NK-92 treated with Interleukin-12 subunit alpha and Interleukin-12 subunit beta, amount 100 ng/mL, for 24 hours (cell line): ENCODE data around the gene BATF2.
A peak's percentile ranks its signal among the peaks of the same experiment; 100 is the strongest.
"Not testable (repeated sequence)": the region's sequence is repeated elsewhere in the genome, so short reads cannot be mapped to it uniquely, and the experiment has no call there.

Source experiments
- DNase-seq: peaks from one replicate; lab custom pipeline; 2025; lab: John Stamatoyannopoulos, UW

BATF2 gene

GRCh38 chr11:65013888-65014725 is 17.3 kb upstream of the BATF2 start, which contains the start of gene ARL2:
ARL2 (plus strand) TSS chr11:65014160; CDS start chr11:65014208, 48 bp downstream.
- DNase-seq = peak; percentile 88

GRCh38 chr11:65013130-65013887 is 16.5 kb upstream of the BATF2 start:
- peak; percentile 83 for DNase-seq

- no peak for DNase-seq
These were observed 12.1 kb upstream of the BATF2 start for GRCh38 chr11:65008873-65009272.

GRCh38 chr11:65008016-65008415 is 11.2 kb upstream of the BATF2 start:
- DNase-seq = no peak

- DNase-seq = not testable (repeated sequence)
These were observed 7.2 kb upstream of the BATF2 start for GRCh38 chr11:65003968-65004367.

GRCh38 chr11:65003282-65003681 is 6.5 kb upstream of the BATF2 start:
- DNase-seq = no peak

- no peak for DNase-seq
These were observed 5.9 kb upstream of the BATF2 start for GRCh38 chr11:65002706-65003105.

- DNase-seq = no peak
These were observed 2.7 kb upstream of the BATF2 start for GRCh38 chr11:64999478-64999877.

GRCh38 chr11:64998690-64999431 is 2.1 kb upstream of the BATF2 start:
- DNase-seq = no peak

- no peak for DNase-seq
These were observed 1.4 kb upstream of the BATF2 start for GRCh38 chr11:64998141-64998540.

GRCh38 chr11:64996327-64996709 is 453 bp downstream of the BATF2 start:
- DNase-seq = no peak

- no peak for DNase-seq
These were observed 2.5 kb downstream of the BATF2 start for GRCh38 chr11:64994318-64994717.

- no peak for DNase-seq
These were observed 6.4 kb downstream of the BATF2 start for GRCh38 chr11:64990222-64990923.

- no peak for DNase-seq
These were observed 7.4 kb downstream of the BATF2 start for GRCh38 chr11:64989416-64989815.

- DNase-seq = no peak
These were observed 8.5 kb downstream of the BATF2 start for GRCh38 chr11:64987998-64988854.

GRCh38 chr11:64983339-64983738 is 13.4 kb downstream of the BATF2 start:
- DNase-seq = not testable (repeated sequence)

- no peak for DNase-seq
These were observed 20.1 kb downstream of the BATF2 start for GRCh38 chr11:64976651-64977050.

GRCh38 chr11:64974124-64974523 is 22.6 kb downstream of the BATF2 start:
- no peak for DNase-seq

GRCh38 chr11:64971421-64972233 is 25.1 kb downstream of the BATF2 start, which contains the start of gene MAJIN:
MAJIN (minus strand) TSS chr11:64972108; CDS start chr11:64959405, 12,703 bp downstream.
- DNase-seq = no peak

GRCh38 chr11:64970731-64971151 is 26.0 kb downstream of the BATF2 start:
- no peak for DNase-seq
